Neural progenitor cell (in vitro differentiated cells): ENCODE data around the gene FAM53B. TPM values are rescaled to one million over a fixed set of nuclear protein-coding genes. Genes with fewer than 3 reads are reported as not detected.

Source experiments
- DNase-seq: peaks from one replicate; pipeline ENCODE4 v3.0.0-alpha.2; 2016; ENCODE audit warnings: low spot score
- H2AFZ ChIP-seq: fragments of 200-600 bp; sonication (generic); replicated peaks from 2 replicates; pipeline ENCODE4 v1.6.1; 2016; ENCODE audit warnings: antibody characterized with exemption
- H3F3A ChIP-seq: fragments of 200-600 bp; sonication (generic); 2 replicates; pipeline ENCODE4 v1.6.1; 2016; ENCODE audit warnings: antibody characterized with exemption, low read depth
- H3K27ac ChIP-seq: fragments of 200-600 bp; sonication (generic); 2 replicates; pipeline ENCODE4 v1.5.1; 2016; ENCODE audit warnings: mild to moderate bottlenecking
- H3K27me3 ChIP-seq: fragments of 200-600 bp; sonication (generic); 2 replicates; pipeline ENCODE4 v1.6.1; 2016; ENCODE audit warnings: mild to moderate bottlenecking, moderate library complexity
- H3K36me3 ChIP-seq: fragments of 200-600 bp; sonication (generic); 2 replicates; pipeline ENCODE4 v1.5.1; 2016
- H3K4me1 ChIP-seq: fragments of 200-600 bp; sonication (generic); 2 replicates; pipeline ENCODE4 v1.6.1; 2016; ENCODE audit warnings: mixed run types
- H3K4me2 ChIP-seq: fragments of 200-600 bp; sonication (generic); 2 replicates; pipeline ENCODE4 v1.6.1; 2016
- H3K4me3 ChIP-seq: fragments of 200-600 bp; sonication (generic); 2 replicates; pipeline ENCODE4 v1.5.1; 2016
- H3K79me2 ChIP-seq: fragments of 200-600 bp; sonication (generic); 2 replicates; pipeline ENCODE4 v1.6.1; 2016; ENCODE audit warnings: low read depth
- H3K9ac ChIP-seq: fragments of 200-600 bp; sonication (generic); 2 replicates; pipeline ENCODE4 v1.6.1; 2016
- H3K9me3 ChIP-seq: fragments of 200-600 bp; sonication (generic); 2 replicates; pipeline ENCODE4 v1.5.1; 2016; ENCODE audit warnings: low read depth
- H4K20me1 ChIP-seq: fragments of 200-600 bp; sonication (generic); 2 replicates; pipeline ENCODE4 v1.6.1; 2016; ENCODE audit warnings: low read depth
- H3K27ac Mint-ChIP-seq: 3 replicates; pipeline ENCODE4 v1.8.0; 2021; ENCODE audit warnings: mixed read lengths
- H3K27me3 Mint-ChIP-seq: 2 replicates; pipeline ENCODE4 v1.8.0; 2022; ENCODE audit warnings: low read depth, mild to moderate bottlenecking, inconsistent platforms, moderate library complexity, mixed read lengths; ENCODE audit not compliant: insufficient read depth
- H3K36me3 Mint-ChIP-seq: 3 replicates; pipeline ENCODE4 v1.8.0; 2021; ENCODE audit warnings: mixed read lengths
- H3K4me1 Mint-ChIP-seq: 3 replicates; pipeline ENCODE4 v1.8.0; 2021; ENCODE audit warnings: mixed read lengths
- H3K4me3 Mint-ChIP-seq: 3 replicates; pipeline ENCODE4 v1.8.0; 2021; ENCODE audit warnings: mild to moderate bottlenecking, moderate library complexity, mixed read lengths
- H3K9me3 Mint-ChIP-seq: 3 replicates; pipeline ENCODE4 v1.8.0; 2020; ENCODE audit warnings: mixed read lengths
- CTCF ChIP-seq: fragments of 200-600 bp; sonication (generic); IDR thresholded peaks from 2 replicates; pipeline ENCODE4 v1.5.1; 2017; ENCODE audit warnings: antibody characterized with exemption, mild to moderate bottlenecking
- EZH2 ChIP-seq: fragments of 200-600 bp; sonication (generic); IDR thresholded peaks from 2 replicates; pipeline ENCODE4 v1.6.1; 2017; ENCODE audit warnings: antibody characterized with exemption, mild to moderate bottlenecking, moderate library complexity
- EZH2phosphoT487 ChIP-seq: fragments of 200-600 bp; sonication (generic); IDR thresholded peaks from 2 replicates; pipeline ENCODE4 v1.6.1; 2017; ENCODE audit warnings: antibody characterized with exemption
- total RNA-seq: library from RNA; depleted of rRNA; stranded (reverse); fragments of >200 nt; gene quantifications from 2 replicates; pipeline ENCODE4 v1.2.3, GENCODE V29; 2015; ENCODE audit warnings: low replicate concordance

Gene FAM53B
- total RNA-seq, 1 donor from 2014 or later, result 15.3 TPM

GRCh38 chr10:124596962-124597845 is 147.0 kb downstream of the FAM53B start:
- DNase-seq, result no peak
- no peaks in the 10 kb centered on the region for H4K20me1 ChIP-seq
- H3K4me3 Mint-ChIP-seq, result no peak overlapping the region
- no peak overlapping the region for H3K9ac ChIP-seq
- H3F3A ChIP-seq, result no peaks in the 10 kb centered on the region
- H3K4me3 ChIP-seq, result no peak overlapping the region
- no peaks in the 10 kb centered on the region for H3K79me2 ChIP-seq
- no peaks in the 10 kb centered on the region for H3K9me3 ChIP-seq
- H3K27me3 Mint-ChIP-seq, result peaks cover 8% of the 10 kb centered on the region
- no peaks in the 10 kb centered on the region for H3K36me3 Mint-ChIP-seq
- no peak overlapping the region for H3K4me2 ChIP-seq
- no peak overlapping the region for H2AFZ ChIP-seq
- H3K27me3 ChIP-seq, result no peaks in the 10 kb centered on the region
- H3K36me3 ChIP-seq, result no peaks in the 10 kb centered on the region
- TF ChIP-seq EZH2phosphoT487, result no peak
- H3K4me1 Mint-ChIP-seq, result no peaks in the 10 kb centered on the region
- no peaks in the 10 kb centered on the region for H3K9me3 Mint-ChIP-seq
- H3K4me1 ChIP-seq, result no peaks in the 10 kb centered on the region
- H3K27ac Mint-ChIP-seq, result no peak overlapping the region
- no peak overlapping the region for H3K27ac ChIP-seq

- Mint-ChIP-seq H3K36me3 (peaks cover 4% of the 10 kb centered on the region), H3K9me3 (peaks cover 5% of the 10 kb centered on the region), H3K4me3 (no peak overlapping the region), H3K27me3 (peaks cover 10% of the 10 kb centered on the region), H3K4me1 (no peaks in the 10 kb centered on the region), H3K27ac (peak overlapping the region; percentile 69)
- Histone ChIP-seq H3K36me3 (no peaks in the 10 kb centered on the region), H3K9ac (no peak overlapping the region), H3F3A (no peaks in the 10 kb centered on the region), H3K27ac (no peak overlapping the region), H3K4me3 (no peak overlapping the region), H3K4me1 (no peaks in the 10 kb centered on the region), H2AFZ (no peak overlapping the region), H3K4me2 (no peak overlapping the region), H4K20me1 (no peaks in the 10 kb centered on the region), H3K79me2 (no peaks in the 10 kb centered on the region), H3K9me3 (no peaks in the 10 kb centered on the region), H3K27me3 (no peaks in the 10 kb centered on the region)
- no peak for DNase-seq
- TF ChIP-seq CTCF (no peak), EZH2 (no peak), EZH2phosphoT487 (no peak)
Observed at GRCh38 chr10:124596116-124596785, 147.9 kb downstream of the FAM53B start.

GRCh38 chr10:124595143-124595883 is 148.9 kb downstream of the FAM53B start:
- Histone ChIP-seq H3K9me3 (no peaks in the 10 kb centered on the region), H3K4me2 (no peak overlapping the region), H3K36me3 (no peaks in the 10 kb centered on the region), H3K79me2 (no peaks in the 10 kb centered on the region), H3K4me1 (no peaks in the 10 kb centered on the region), H3K27ac (no peak overlapping the region), H2AFZ (no peak overlapping the region), H3K9ac (no peak overlapping the region), H3K4me3 (no peak overlapping the region), H3K27me3 (no peaks in the 10 kb centered on the region), H3F3A (no peaks in the 10 kb centered on the region), H4K20me1 (no peaks in the 10 kb centered on the region)
- H3K36me3 Mint-ChIP-seq, result peaks cover 4% of the 10 kb centered on the region
- no peak for DNase-seq
- peaks cover 10% of the 10 kb centered on the region for H3K9me3 Mint-ChIP-seq
- H3K4me1 Mint-ChIP-seq, result no peaks in the 10 kb centered on the region
- H3K27me3 Mint-ChIP-seq, result peaks cover 10% of the 10 kb centered on the region
- no peak overlapping the region for H3K27ac Mint-ChIP-seq
- TF ChIP-seq EZH2 (no peak), CTCF (no peak), EZH2phosphoT487 (no peak)
- no peak overlapping the region for H3K4me3 Mint-ChIP-seq
